ENCODE measurements around the gene ADARB2. TPM values are rescaled to one million over a fixed set of nuclear protein-coding genes. Genes with fewer than 3 reads are reported as not detected.

Gene ADARB2
- total and polyA plus RNA-seq, 3 donors from 2014 or later = 8.5 to 13.0 (median 10.4) TPM

DNA sequence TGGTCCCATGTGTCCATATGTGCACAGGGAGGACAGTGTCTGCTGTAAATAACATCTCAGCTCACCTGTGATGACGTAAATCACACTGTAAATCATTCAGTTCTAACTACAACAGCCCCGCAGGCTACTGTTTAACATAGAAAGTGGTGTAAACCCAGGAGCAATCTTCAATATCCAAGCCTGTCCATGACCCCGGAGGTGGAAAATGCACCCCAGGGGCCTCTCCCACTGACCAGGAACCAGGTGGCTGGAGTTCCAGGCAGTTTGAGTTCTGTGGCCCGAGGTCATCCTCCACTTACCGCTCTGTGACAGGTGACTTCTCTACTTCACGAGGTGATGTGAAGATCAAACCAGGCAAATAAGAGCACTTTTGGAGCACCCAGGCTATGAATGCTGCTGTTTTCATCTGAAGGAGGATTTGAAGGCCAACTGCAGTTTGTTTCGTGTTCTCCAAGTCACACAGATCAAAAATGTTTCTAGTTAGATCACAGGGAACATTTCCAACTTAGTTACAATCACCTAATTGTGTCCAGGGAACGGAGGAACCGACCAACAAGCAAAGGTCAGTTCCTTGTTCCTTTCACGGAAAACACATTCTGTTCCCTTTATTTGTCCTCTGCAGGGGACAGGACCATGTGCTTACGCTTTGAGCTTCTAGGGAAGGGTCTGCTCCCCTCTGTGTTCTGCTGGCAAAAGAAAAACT, 549.3 kb downstream of the ADARB2 start:
- WGBS, 2 donors = 44 to 52% methylated on average over 8 to 11 of the region's 11 CpGs
- DNase-seq = peak; percentile 67
- no peak overlapping the region for H3K4me3 ChIP-seq

GRCh38 chr10:1187151-1187854, 550.0 kb downstream of the ADARB2 start:
- no peaks in the 10 kb centered on the region for H3K36me3 ChIP-seq (ENCODE audit: low read depth, missing control alignments)
- no peak overlapping the region for H3K4me3 ChIP-seq
- TF ChIP-seq CTCF (IDR thresholded peaks at IDR 0.05) (no peak), POLR2A (IDR thresholded peaks at IDR 0.05) (no peak)
- 76 to 86% methylated on average over 22 to 29 of the region's 29 CpGs for WGBS, 2 donors
- H3K4me1 ChIP-seq = peaks cover 27% of the 10 kb centered on the region
- no peaks in the 10 kb centered on the region for H3K27me3 ChIP-seq
- intact Hi-C loops (cut with DNase I; ENCODE audit: low total_unique reads) = no loop called here
- H3K9me3 ChIP-seq = no peaks in the 10 kb centered on the region
- H3K27ac ChIP-seq = peak overlapping the region; percentile 76 to 88
- DNase-seq = peak; percentile 85

More for the DNA sequence above, 549.3 kb downstream of the ADARB2 start:
- no peak for TF ChIP-seq CTCF (IDR thresholded peaks at IDR 0.05)
- TF ChIP-seq POLR2A (IDR thresholded peaks at IDR 0.05) = no peak
- Histone ChIP-seq H3K36me3 (ENCODE audit: low read depth, missing control alignments) (no peaks in the 10 kb centered on the region), H3K4me1 (peaks cover 27% of the 10 kb centered on the region), H3K27me3 (no peaks in the 10 kb centered on the region), H3K9me3 (no peaks in the 10 kb centered on the region), H3K27ac (peak overlapping the region; percentile 76 to 88)
- intact Hi-C loops (cut with DNase I; ENCODE audit: low total_unique reads) = no loop called here

DNA sequence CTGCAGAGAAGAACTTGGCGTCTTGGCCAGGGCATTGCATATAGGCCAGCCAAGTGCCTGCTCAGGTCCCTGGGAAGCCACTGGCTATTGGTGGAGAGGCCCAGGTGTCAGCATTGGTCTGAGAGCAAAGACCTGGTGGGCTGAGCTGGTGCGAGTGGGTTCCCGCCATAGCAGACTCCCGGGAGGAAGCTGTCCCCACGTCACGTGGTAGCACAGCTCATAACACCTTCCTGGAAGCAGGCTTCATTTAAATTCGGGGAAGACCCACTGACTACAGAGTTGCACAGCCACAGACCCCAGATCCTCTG, 550.7 kb downstream of the ADARB2 start:
- H3K4me3 ChIP-seq = no peak overlapping the region
- peak overlapping the region; percentile 76 to 88 for H3K27ac ChIP-seq
- no peaks in the 10 kb centered on the region for H3K36me3 ChIP-seq (ENCODE audit: low read depth, missing control alignments)
- intact Hi-C loops (cut with DNase I; ENCODE audit: low total_unique reads) = no loop called here
- WGBS, 2 donors = 81% methylated on average over 7 of the region's 7 CpGs; no CpG with 5 or more reads in 1 of the 2 donors
- DNase-seq = no peak
- peaks cover 29% of the 10 kb centered on the region for H3K4me1 ChIP-seq
- no peak for TF ChIP-seq CTCF (IDR thresholded peaks at IDR 0.05)
- TF ChIP-seq POLR2A (IDR thresholded peaks at IDR 0.05) = no peak
- no peaks in the 10 kb centered on the region for H3K9me3 ChIP-seq
- H3K27me3 ChIP-seq = no peaks in the 10 kb centered on the region

DNA sequence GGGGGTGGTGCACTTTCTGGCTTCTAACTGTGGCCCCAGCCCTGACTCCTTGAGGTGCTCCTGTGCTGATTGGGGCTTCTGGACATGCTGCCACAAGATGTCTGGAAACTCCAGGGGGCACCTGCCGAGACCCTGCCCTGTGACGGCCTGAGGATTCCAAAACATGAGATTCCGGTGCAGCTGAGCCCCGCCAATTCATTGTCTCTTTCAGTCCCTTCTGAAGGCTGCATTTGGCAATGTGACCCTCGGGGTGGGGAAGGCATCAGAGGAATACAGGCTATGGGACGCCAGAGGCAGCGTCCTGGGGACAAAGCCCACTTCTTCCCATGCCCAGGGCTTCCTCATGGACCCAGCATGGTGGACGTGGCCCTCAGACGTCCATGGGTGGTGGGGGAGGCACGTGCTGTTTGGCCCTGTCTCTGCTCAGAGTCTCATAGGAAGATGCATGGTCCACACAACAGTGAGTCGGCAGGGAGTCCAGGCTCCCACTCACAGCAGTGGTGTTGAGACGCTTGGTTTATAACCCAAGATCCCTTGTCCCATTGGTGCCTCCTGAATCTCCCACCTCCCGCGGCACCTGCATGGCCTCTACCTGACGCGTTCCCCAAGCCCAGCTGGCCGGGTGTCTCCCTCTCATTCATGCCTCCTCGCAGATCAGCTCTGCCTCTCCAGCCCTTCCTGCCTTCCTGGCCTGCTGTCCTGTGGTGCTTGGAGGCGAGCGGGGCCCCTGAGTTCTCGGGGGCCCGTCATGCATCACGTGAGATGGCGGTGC, 551.2 kb downstream of the ADARB2 start:
- TF ChIP-seq CTCF (IDR thresholded peaks at IDR 0.05) (no peak), POLR2A (IDR thresholded peaks at IDR 0.05) (no peak)
- no peaks in the 10 kb centered on the region for H3K36me3 ChIP-seq (ENCODE audit: low read depth, missing control alignments)
- no peak overlapping the region for H3K4me3 ChIP-seq
- WGBS, 2 donors = 89 to 98% methylated on average over 17 to 24 of the region's 24 CpGs
- H3K27ac ChIP-seq = peak overlapping the region; percentile 76 to 88
- H3K4me1 ChIP-seq = peaks cover 30% of the 10 kb centered on the region
- no peak for DNase-seq
- intact Hi-C loops (cut with DNase I; ENCODE audit: low total_unique reads) = no loop called here
- no peaks in the 10 kb centered on the region for H3K27me3 ChIP-seq
- H3K9me3 ChIP-seq = no peaks in the 10 kb centered on the region

Measured in testis (tissue), 3 donors.